ACHN (cell line): ENCODE measurements around the gene BMP8B.
"Not testable (repeated sequence)": the region's sequence is repeated elsewhere in the genome, so short reads cannot be mapped to it uniquely, and the experiment has no call there.

Source experiments
- DNase-seq: peaks from one replicate; pipeline ENCODE4 v3.0.0-alpha.2; 2015
- in situ Hi-C: cut with HindIII; loops from 2 replicates; pipeline ENCODE4 v1.10.0; 2017; ENCODE audit warnings: low sequenced_read_pairs, low pct_ligation_motif_present, low pct_unique_long_range_greater_than_20kb

Gene BMP8B

GRCh38 chr1:39764512-39764911 lies 24.2 kb downstream of the BMP8B start:
- DNase-seq, in situ Hi-C loops: not testable (repeated sequence)

- DNase-seq, in situ Hi-C loops: not testable (repeated sequence)
These were observed 24.9 kb downstream of the BMP8B start for GRCh38 chr1:39763619-39764374.

GRCh38 chr1:39762550-39763540 lies 25.8 kb downstream of the BMP8B start:
- DNase-seq = no peak
- in situ Hi-C loops = no loop called here

DNA sequence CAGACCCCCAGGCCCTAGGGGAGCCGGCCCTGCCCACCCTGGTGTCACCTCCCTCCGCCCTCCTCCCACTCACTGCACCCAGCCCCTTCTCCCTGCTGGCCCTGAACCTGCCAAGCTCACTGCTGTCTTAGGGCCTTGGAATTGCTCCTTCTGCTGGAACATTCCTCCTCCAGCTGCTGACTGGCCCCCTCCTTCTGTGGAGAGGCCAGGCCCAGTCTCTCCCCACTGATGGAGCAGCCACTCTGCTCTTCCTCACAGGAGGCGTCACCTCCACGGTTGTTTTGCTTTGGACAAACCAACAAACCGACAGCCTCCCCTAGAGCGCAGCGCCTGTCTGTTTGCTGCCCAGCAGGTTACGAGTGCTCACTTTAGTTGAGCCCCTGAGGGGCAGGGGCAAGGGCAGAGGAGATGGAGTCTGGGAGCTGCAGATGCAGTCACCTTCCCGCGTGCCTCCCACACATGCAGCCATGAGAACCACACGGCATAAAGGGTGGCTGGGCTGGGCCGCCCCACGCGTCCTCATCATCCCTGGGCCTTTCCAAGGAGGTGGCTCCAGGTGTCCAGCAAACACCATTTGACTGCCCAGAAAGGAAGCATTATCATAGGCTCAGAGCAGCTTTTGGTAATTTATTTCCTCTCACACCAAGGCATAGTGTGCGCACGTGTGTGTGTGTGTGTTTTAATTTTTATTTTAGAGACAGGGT lies 27.0 kb downstream of the BMP8B start:
- DNase-seq = no peak
- in situ Hi-C loops = no loop called here

- DNase-seq = no peak
- in situ Hi-C loops = no loop called here
These were observed 27.6 kb downstream of the BMP8B start for GRCh38 chr1:39761016-39761415.

- in situ Hi-C loops = no loop called here
- DNase-seq = no peak
These were observed 28.3 kb downstream of the BMP8B start for GRCh38 chr1:39760074-39761008.

DNA sequence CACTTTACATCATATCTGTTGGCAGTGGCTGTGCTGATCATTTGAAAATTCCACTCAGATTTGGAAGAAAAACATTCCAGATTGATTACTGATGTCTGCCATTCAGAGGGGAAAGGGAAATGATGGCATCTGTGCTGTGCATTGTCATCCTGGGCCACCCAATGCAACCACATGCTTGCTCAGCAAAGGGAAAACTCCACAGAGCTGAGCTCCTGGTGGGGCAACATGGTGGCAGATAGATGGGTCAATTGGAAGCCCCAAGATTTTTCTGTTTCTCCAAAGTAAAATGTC lies 29.3 kb downstream of the BMP8B start:
- in situ Hi-C loops = no loop called here
- no peak for DNase-seq

- no peak for DNase-seq
- in situ Hi-C loops = no loop called here
These were observed 29.9 kb downstream of the BMP8B start for GRCh38 chr1:39758556-39759435.

DNA sequence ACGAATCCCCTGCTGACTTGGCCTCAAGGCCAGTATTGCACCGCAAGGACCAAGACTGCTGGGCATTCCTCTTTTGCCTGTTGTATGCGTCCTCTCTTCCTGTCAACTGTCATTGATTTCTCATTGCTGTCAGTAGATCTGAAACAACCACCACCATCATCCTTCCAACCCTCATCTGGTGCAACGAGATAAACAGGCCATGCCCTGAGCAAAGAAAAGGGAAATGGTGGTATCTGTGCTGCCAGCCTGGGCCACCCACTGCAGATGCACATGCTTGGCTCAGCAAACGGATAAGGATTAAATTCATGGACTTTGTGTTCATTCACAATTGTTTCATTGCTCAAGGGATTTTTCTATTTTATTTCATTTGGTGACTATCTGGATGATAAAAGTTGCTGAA lies 31.2 kb downstream of the BMP8B start:
- DNase-seq = no peak
- in situ Hi-C loops = no loop called here

- no peak for DNase-seq
- in situ Hi-C loops = no loop called here
These were observed 32.6 kb downstream of the BMP8B start for GRCh38 chr1:39755965-39756659.

GRCh38 chr1:39754906-39755504 lies 33.7 kb downstream of the BMP8B start:
- DNase-seq = no peak

DNA sequence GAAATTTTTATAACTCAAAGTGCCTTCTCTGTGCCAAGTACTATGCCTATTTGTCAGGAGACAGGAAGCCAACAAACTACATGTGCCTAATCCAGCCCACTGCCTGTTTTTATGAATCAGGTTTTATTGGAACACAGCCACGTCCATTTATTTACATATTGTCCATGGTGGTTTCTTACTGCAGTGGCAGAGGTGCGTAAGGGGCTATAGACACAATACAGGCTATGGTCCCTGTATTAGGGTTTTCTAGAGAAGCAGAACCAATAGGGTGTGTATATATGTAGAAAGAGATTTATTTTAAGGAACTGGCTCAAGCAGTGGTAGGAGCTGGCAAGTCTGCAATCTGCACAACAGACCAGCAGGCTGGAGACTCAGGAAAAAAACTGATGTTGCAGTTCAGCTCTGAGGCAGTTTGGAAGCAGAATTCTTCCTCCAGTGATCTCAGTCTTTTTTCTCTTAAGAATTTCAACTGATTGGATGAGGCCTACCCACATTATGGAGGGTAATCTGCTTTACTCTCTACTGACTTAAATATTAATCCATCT lies 34.6 kb downstream of the BMP8B start:
- DNase-seq = no peak
- in situ Hi-C loops = no loop called here

More at GRCh38 chr1:39754906-39755504, 33.7 kb downstream of the BMP8B start:
- in situ Hi-C loops = no loop called here

DNA sequence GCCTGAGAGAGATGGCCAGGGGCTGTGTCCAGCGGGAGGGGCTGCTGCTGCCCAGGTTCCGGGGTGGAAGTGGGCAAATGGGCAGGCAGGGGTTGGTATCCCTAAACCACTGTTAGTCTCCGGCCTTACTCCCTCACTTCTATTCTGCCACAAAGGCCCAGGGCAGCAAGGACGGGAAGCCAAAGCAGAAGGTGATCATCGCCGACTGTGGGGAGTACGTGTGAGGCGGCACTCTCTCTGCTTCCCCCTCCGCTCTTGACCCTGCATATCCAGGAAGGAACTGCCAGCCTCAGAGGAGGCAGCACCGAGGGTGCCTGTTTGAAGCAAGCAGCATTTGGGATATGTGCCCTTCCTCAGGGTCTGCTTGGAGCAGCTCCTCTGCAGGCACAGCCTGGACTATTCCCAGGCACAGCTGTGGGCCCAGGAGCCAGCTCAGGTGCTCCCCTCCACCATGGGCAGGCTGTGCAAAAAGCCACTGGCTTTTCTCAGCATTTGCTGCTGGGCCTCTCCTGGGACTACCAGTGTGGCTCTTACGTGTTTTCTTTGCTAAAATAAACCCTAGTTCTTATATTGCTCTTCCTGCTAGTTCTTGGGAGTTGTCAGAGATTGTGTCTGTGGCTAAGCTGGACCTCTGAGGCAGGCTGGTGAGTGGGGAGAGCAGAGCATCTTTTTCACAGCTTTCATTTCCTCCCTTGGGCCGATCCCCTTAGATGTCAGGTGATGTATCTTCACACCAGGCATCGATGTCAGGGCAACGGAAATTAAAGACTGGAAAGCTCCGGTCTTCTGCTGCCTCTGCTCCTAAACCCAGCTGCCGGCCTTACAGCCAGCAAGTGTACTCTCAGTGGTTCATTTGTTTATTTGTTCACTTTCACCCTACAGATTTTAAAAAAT lies 35.3 kb downstream of the BMP8B start:
- no peak for DNase-seq
- in situ Hi-C loops = no loop called here

DNA sequence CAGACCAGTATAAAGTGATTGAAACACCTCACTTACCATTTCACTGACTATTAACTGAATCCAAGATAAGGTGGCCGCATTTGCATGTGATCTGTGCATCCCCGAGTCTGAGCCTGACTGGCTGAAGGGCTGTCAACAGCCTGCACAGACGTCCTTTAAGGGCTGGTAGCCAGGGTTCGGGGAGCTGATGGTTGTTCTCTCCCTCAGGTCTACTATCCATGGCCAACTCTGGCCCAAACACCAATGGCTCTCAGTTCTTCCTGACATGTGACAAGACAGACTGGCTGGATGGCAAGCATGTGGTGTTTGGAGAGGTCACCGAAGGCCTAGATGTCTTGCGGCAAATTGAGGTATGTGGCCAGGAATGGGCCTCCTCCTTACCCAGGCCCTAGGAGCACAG lies 36.0 kb downstream of the BMP8B start:
- no peak for DNase-seq
- in situ Hi-C loops = no loop called here

GRCh38 chr1:39751595-39751994 lies 37.1 kb downstream of the BMP8B start:
- in situ Hi-C loops = no loop called here

More at GRCh38 chr1:39751595-39751994, 37.1 kb downstream of the BMP8B start:
- no peak for DNase-seq
